DND-41 (cell line): ENCODE results near the gene USPL1.
"Not testable (repeated sequence)": the region's sequence is repeated elsewhere in the genome, so short reads cannot be mapped to it uniquely, and the experiment has no call there.

ENCODE experiments used
- ATAC-seq: fragments of 200-7000 bp; cut with Tn5 transposase; 3 replicates; pipeline ENCODE4 v1.9.1; 2021; ENCODE audit warnings: low read depth; ENCODE audit not compliant: insufficient read depth
- DNase-seq: peaks from one replicate; pipeline ENCODE4 v3.0.0-alpha.2; 2020
- H2AFZ ChIP-seq: 2 replicates; pipeline ENCODE4 v1.6.0; 2012; ENCODE audit warnings: low read depth, low read length
- H3K27ac ChIP-seq: 2 replicates; pipeline ENCODE4 v1.5.1; 2012; ENCODE audit warnings: low read length, inconsistent platforms
- H3K27me3 ChIP-seq: fragments of 200-600 bp; sonication (generic); 2 replicates; pipeline ENCODE4 v1.6.0; 2012; ENCODE audit warnings: low read length, mild to moderate bottlenecking, inconsistent platforms; ENCODE audit not compliant: insufficient read depth, poor library complexity
- H3K36me3 ChIP-seq: 2 replicates; pipeline ENCODE4 v1.5.1; 2012; ENCODE audit warnings: low read length, inconsistent platforms; ENCODE audit not compliant: insufficient read depth
- H3K4me1 ChIP-seq: 2 replicates; pipeline ENCODE4 v1.5.1; 2012; ENCODE audit warnings: mild to moderate bottlenecking, low read length; ENCODE audit not compliant: insufficient read depth
- H3K4me2 ChIP-seq: 2 replicates; pipeline ENCODE4 v1.6.0; 2012; ENCODE audit warnings: mild to moderate bottlenecking, moderate library complexity, low read length, inconsistent platforms; ENCODE audit not compliant: insufficient read depth
- H3K4me3 ChIP-seq, 2 experiments: fragments of 200-600 bp in 1 of 2; shearing (Covaris generic) in 1 of 2; 2 replicates each; pipeline ENCODE4 v1.5.1; 2012 to 2016; ENCODE audit warnings: inconsistent platforms in 2 of 2, low read length in 2 of 2, mild to moderate bottlenecking in 2 of 2, low read depth in 1 of 2, moderate library complexity in 1 of 2
- H3K79me2 ChIP-seq: 2 replicates; pipeline ENCODE4 v1.6.0; 2012; ENCODE audit warnings: low read length, inconsistent platforms; ENCODE audit not compliant: insufficient read depth
- H3K9ac ChIP-seq: 2 replicates; pipeline ENCODE4 v1.6.0; 2012; ENCODE audit warnings: low read depth, mild to moderate bottlenecking, inconsistent platforms, low read length, moderate library complexity
- H3K9me3 ChIP-seq: 2 replicates; pipeline ENCODE4 v1.5.1; 2012; ENCODE audit warnings: low read length, moderate library complexity, mild to moderate bottlenecking, inconsistent platforms; ENCODE audit not compliant: insufficient read depth, severe bottlenecking
- H4K20me1 ChIP-seq: 2 replicates; pipeline ENCODE4 v1.6.0; 2012; ENCODE audit warnings: low read length; ENCODE audit not compliant: insufficient read depth
- EZH2 ChIP-seq: IDR thresholded peaks from 3 replicates; pipeline ENCODE4 v1.6.1; 2012; ENCODE audit warnings: borderline replicate concordance, low read depth, mild to moderate bottlenecking, moderate library complexity, low read length, inconsistent platforms; ENCODE audit not compliant: severe bottlenecking
- TF ChIP-seq, protein P1 (sequence below): IDR thresholded peaks from 2 replicates; pipeline ENCODE4 v1.5.1; 2012; ENCODE audit warnings: borderline replicate concordance, low read length, moderate library complexity, mild to moderate bottlenecking; ENCODE audit not compliant: poor library complexity, severe bottlenecking; ENCODE audit errors: extremely low read depth

USPL1 gene

DNA sequence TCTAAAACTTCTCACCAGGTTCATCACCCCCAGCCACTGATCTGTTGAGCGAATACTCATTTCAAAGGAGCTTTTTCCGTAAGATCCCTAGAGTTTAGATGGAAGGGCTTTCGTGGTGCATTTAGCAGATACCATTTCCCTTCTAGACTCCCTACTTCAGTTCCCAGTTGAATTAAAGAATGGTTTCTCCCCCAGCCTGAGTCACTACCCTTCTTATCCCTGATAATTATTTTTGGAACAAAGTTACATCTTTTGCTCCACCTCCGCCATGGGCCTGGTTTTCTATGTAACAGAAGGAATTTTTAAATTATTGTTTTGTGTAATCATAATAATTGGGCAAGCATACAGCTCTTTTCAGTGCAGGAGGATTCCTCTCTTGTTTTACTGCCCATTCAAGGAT, 22.0 kb downstream of the USPL1 start:
- Histone ChIP-seq H3K79me2 (peaks cover 62% of the 10 kb centered on the region), H3K4me2 (no peak overlapping the region)
- no peak for ATAC-seq

GRCh38 chr13:30641173-30641572, 23.5 kb downstream of the USPL1 start:
- not testable (repeated sequence) for H3K4me3 ChIP-seq, H3K4me1 ChIP-seq, H2AFZ ChIP-seq, DNase-seq, H3K27me3 ChIP-seq, H3K9ac ChIP-seq, H3K27ac ChIP-seq, H3K4me2 ChIP-seq, ATAC-seq, H3K9me3 ChIP-seq
- H4K20me1 ChIP-seq: peaks cover 13% of the 10 kb centered on the region
- peaks cover 50% of the 10 kb centered on the region for H3K79me2 ChIP-seq
- H3K36me3 ChIP-seq: peaks cover 86% of the 10 kb centered on the region

More for the DNA sequence above, 22.0 kb downstream of the USPL1 start:
- Histone ChIP-seq H4K20me1 (peaks cover 15% of the 10 kb centered on the region), H3K27ac (no peak overlapping the region), H3K9me3 (no peaks in the 10 kb centered on the region), H3K36me3 (peaks cover 84% of the 10 kb centered on the region), H3K4me3 (no peak overlapping the region), H3K9ac (no peak overlapping the region), H2AFZ (no peak overlapping the region), H3K27me3 (no peaks in the 10 kb centered on the region), H3K4me1 (no peaks in the 10 kb centered on the region)
- no peak for TF ChIP-seq EZH2
- TF ChIP-seq, protein P1, sequence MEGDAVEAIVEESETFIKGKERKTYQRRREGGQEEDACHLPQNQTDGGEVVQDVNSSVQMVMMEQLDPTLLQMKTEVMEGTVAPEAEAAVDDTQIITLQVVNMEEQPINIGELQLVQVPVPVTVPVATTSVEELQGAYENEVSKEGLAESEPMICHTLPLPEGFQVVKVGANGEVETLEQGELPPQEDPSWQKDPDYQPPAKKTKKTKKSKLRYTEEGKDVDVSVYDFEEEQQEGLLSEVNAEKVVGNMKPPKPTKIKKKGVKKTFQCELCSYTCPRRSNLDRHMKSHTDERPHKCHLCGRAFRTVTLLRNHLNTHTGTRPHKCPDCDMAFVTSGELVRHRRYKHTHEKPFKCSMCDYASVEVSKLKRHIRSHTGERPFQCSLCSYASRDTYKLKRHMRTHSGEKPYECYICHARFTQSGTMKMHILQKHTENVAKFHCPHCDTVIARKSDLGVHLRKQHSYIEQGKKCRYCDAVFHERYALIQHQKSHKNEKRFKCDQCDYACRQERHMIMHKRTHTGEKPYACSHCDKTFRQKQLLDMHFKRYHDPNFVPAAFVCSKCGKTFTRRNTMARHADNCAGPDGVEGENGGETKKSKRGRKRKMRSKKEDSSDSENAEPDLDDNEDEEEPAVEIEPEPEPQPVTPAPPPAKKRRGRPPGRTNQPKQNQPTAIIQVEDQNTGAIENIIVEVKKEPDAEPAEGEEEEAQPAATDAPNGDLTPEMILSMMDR: no peak
- DNase-seq: no peak

DNA sequence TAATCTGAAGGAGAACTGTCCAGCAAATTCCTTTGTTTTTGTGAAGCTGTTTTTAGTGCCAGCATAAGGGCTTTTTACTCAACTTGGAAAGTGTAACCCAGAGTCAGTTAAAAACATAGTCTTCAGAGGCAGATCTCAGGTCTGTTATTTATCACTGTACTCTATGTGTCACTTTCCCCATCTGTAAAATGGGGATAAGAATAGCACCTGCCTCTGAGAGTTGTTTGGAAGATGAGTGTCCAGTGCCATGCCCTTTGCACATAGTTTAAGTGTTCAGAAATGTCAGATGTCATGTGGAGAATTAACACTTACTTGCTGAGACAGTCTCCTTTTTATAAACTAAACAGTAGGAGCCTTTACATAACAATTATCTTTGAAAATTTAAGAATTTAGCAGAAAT, 27.9 kb downstream of the USPL1 start:
- Histone ChIP-seq H4K20me1 (peaks cover 5% of the 10 kb centered on the region; the same call in 1 of the 2 replicates), H3K79me2 (peaks cover 26% of the 10 kb centered on the region), H3K9me3 (no peaks in the 10 kb centered on the region), H3K4me2 (no peak overlapping the region), H2AFZ (no peak overlapping the region), H3K27me3 (no peaks in the 10 kb centered on the region), H3K4me1 (no peaks in the 10 kb centered on the region), H3K4me3 (no peak overlapping the region), H3K36me3 (peaks cover 98% of the 10 kb centered on the region), H3K9ac (no peak overlapping the region), H3K27ac (no peak overlapping the region)
- TF ChIP-seq, protein P1: no peak
- no peak for TF ChIP-seq EZH2
- ATAC-seq (no peak), DNase-seq (no peak)

DNA sequence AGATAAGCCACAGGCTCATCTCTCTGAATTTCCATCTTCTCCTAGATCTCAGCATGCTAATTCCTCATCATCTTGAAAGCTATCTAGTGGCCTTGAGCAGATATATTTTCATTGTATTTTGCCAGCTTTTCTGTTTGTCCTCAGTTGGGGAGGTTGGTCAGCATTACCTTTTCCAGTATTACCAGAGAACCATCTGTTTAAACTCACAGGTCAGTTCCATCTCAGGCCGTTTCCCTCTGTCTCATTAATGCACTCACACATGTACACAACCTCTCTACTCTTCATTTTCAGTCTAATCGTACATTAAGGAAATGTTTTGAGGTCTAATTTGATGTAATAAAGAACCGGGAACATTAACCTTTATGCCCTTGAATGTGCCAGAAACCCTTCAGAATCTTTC, 29.7 kb downstream of the USPL1 start:
- peaks cover 96% of the 10 kb centered on the region for H3K36me3 ChIP-seq
- H3K4me3 ChIP-seq: no peak overlapping the region
- TF ChIP-seq, protein P1: no peak
- H2AFZ ChIP-seq: no peak overlapping the region
- peaks cover 16% of the 10 kb centered on the region for H3K79me2 ChIP-seq
- H3K27ac ChIP-seq: no peak overlapping the region
- H3K9me3 ChIP-seq: no peaks in the 10 kb centered on the region
- H3K4me1 ChIP-seq: no peaks in the 10 kb centered on the region
- H3K4me2 ChIP-seq: no peak overlapping the region
- DNase-seq (no peak), ATAC-seq (no peak)
- no peaks in the 10 kb centered on the region for H3K27me3 ChIP-seq
- H3K9ac ChIP-seq: no peak overlapping the region
- no peaks in the 10 kb centered on the region for H4K20me1 ChIP-seq
